Bronchial epithelial cell (primary cell): ENCODE measurements around the gene ANGEL2. TPM values are rescaled to one million over a fixed set of nuclear protein-coding genes. Genes with fewer than 3 reads are reported as not detected.

Experiments used
- DNase-seq: peaks from one replicate; pipeline ENCODE4 v3.0.0-alpha.2; 2010; ENCODE audit warnings: low read depth
- FAIRE-seq: peaks from 2 replicates; lab custom pipeline; 2011; peaks lifted over from hg19 to GRCh38; lab: Jason Lieb, UNC
- H3K27me3 ChIP-seq: 2 replicates; pipeline ENCODE4 v1.5.1; 2011; ENCODE audit warnings: low read length; ENCODE audit not compliant: control insufficient read depth, insufficient read depth
- H3K36me3 ChIP-seq: 2 replicates; pipeline ENCODE4 v1.5.1; 2011; ENCODE audit warnings: low read length; ENCODE audit not compliant: control insufficient read depth, insufficient read depth
- H3K4me3 ChIP-seq: 2 replicates; pipeline ENCODE4 v1.5.1; 2011; ENCODE audit warnings: mild to moderate bottlenecking, low read depth, low read length, control low read depth
- CTCF ChIP-seq: IDR thresholded peaks from 2 replicates; pipeline ENCODE4 v1.5.1; 2011; ENCODE audit warnings: mild to moderate bottlenecking, moderate library complexity, low read length, control low read depth, inconsistent platforms; ENCODE audit not compliant: insufficient read depth, severe bottlenecking
- total RNA-seq: library from RNA; depleted of rRNA; stranded (reverse); fragments of >200 nt; gene quantifications from 2 replicates; pipeline ENCODE4 v1.2.1, GENCODE V29; 2014

The ANGEL2 gene
- total RNA-seq, 1 donor from 2014 or later = 22.4 TPM

GRCh38 chr1:212951947-212952640 is 63.6 kb downstream of the ANGEL2 start:
- DNase-seq (no peak), FAIRE-seq (no peak)
- H3K36me3 ChIP-seq = no peaks in the 10 kb centered on the region
- TF ChIP-seq CTCF = no peak
- no peak overlapping the region for H3K4me3 ChIP-seq
- peaks cover 25% of the 10 kb centered on the region for H3K27me3 ChIP-seq

DNA sequence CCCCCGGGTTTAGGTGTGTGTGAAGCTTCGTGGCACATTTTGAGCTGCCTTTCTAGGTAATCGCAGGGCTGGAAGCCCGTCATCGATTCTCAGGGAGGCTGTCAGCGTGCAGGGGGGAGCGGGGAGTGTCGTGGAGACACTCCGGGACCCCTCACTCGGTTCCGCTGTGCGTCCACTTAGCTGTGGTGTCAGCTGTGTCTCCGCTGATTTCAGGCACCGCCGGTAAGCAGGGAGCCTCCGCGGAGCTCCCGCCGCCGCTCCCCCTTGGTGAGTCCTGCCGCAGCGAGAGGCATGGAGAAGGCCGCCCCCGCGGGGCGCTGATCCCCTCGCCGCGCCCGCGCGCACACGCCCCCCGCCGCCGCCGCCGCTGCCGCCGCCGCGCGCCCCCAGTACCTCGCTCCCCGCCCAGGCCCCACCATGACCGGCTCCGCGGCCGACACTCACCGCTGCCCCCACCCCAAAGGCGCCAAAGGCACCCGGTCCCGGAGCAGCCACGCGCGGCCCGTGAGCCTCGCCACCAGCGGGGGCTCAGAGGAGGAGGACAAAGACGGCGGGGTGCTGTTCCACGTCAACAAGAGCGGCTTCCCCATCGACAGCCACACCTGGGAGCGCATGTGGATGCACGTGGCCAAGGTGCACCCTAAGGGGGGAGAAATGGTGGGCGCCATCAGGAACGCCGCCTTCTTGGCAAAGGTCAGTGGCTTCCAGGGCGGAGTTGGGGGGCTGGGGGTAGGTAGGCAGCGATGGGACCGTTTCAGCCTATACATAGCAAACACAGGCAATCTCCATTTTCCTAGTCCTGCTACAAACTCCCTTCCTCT is 64.3 kb downstream of the ANGEL2 start:
- no peak for TF ChIP-seq CTCF
- no peak for FAIRE-seq
- no peak for DNase-seq
- H3K36me3 ChIP-seq = no peaks in the 10 kb centered on the region
- H3K4me3 ChIP-seq = peak overlapping the region; percentile 27
- H3K27me3 ChIP-seq = peaks cover 25% of the 10 kb centered on the region

- peaks cover 23% of the 10 kb centered on the region for H3K27me3 ChIP-seq
- no peaks in the 10 kb centered on the region for H3K36me3 ChIP-seq
- DNase-seq (peak; percentile 44), FAIRE-seq (no peak)
- TF ChIP-seq CTCF = no peak
- H3K4me3 ChIP-seq = peak within 1 kb of the TSS; percentile 27
Measured at GRCh38 chr1:212950243-212951125, 65.2 kb downstream of the ANGEL2 start, which contains the start of gene VASH2. VASH2 (plus strand) TSS chr1:212950541; CDS start chr1:212951543, 1,002 bp downstream.

- DNase-seq (no peak), FAIRE-seq (no peak)
- peaks cover 23% of the 10 kb centered on the region for H3K27me3 ChIP-seq
- peak overlapping the region; percentile 27 for H3K4me3 ChIP-seq
- no peak for TF ChIP-seq CTCF
- H3K36me3 ChIP-seq = no peaks in the 10 kb centered on the region
Measured at GRCh38 chr1:212949771-212950170, 65.9 kb downstream of the ANGEL2 start.

- FAIRE-seq (no peak), DNase-seq (no peak)
- no peak for TF ChIP-seq CTCF
- no peak overlapping the region for H3K4me3 ChIP-seq
- peaks cover 17% of the 10 kb centered on the region for H3K27me3 ChIP-seq
- no peaks in the 10 kb centered on the region for H3K36me3 ChIP-seq
Measured at GRCh38 chr1:212946872-212947271, 68.8 kb downstream of the ANGEL2 start.
